HL-60/S4 (cell line): ENCODE results near the gene S100A14.
"Not testable (repeated sequence)": the region's sequence is repeated elsewhere in the genome, so short reads cannot be mapped to it uniquely, and the experiment has no call there.

Source experiments
- in situ Hi-C: fragments of 300-500 bp; cut with MboI; formaldehyde crosslinking; loops from 2 replicates; pipeline ENCODE4 v1.14.3; 2022; ENCODE audit warnings: low sequenced_read_pairs

S100A14 gene

DNA sequence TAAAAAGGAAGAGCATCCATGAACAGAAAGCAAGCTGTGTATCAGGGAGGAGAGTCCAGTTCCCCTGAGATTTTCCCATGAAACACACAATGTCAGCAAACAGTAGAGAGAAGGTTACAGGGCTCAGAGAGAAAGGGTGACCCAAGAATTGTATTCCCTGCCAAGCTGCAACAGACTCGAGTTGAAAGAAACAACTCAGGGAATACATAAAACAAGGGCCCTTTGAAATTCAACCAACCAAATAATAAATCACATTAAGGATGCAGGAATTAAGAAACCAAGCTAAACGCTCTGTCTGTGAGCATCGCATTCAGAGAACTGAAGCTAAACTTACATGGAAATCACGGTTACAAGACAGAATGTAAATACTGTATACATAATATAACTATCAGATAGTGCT is 23.4 kb downstream of the S100A14 start:
- in situ Hi-C loops: no loop called here

DNA sequence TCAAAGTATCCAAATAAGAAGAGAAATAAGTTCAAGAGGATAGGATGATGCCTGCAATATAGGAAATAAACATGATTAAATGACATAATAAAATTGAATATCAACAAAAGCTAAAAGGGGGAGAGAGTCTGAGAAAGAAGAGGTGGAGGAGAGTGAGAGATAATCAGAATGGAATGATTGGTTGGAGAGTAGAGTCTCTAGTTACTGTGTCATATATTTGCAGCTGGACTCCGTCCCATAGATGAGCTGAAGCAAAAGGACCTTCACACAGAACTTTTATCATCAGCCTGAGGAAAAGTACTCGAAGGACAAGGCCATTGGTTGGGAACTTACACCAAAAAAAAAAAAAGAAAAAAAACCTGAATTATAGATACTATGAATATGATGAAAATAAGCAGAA is 27.6 kb downstream of the S100A14 start:
- in situ Hi-C loops: no loop called here

DNA sequence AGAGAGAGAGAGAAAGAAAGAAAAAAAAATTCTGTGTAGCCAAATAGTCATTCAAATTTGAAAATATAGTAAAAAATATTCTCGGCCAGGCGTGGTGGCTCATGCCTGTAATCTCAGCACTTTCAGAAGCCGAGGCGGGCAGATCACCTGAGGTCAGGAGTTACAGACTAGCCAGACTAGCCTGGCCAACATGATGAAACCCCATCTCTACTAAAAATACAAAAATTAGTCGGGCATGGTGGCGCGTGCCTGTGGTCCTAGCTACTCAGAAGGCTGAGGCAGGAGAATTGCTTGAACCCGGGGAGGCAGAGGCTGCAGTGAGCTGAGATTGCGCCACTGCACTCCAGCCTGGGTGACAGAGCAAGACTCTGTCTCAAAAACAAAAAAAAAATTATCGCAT is 28.1 kb downstream of the S100A14 start:
- in situ Hi-C loops: not testable (repeated sequence)

DNA sequence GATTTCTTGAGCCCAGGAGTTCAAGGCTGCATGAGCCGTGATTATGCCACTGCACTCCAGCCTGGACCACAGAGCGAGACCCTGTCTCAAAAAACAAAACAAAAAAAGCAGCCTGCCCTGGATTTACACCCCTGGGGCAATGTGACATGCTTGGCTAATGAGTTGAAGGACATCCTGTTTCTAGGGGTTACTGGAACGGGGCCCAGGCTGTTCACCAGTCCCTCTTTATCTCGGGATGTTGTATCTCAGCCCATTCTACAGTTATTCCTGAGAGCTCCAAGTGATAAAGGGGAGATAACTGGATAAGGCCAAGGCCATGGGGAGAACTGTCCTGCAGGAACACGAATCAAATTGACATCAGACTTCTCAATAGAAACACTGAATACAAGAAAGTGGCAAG is 28.8 kb downstream of the S100A14 start:
- in situ Hi-C loops: no loop called here

DNA sequence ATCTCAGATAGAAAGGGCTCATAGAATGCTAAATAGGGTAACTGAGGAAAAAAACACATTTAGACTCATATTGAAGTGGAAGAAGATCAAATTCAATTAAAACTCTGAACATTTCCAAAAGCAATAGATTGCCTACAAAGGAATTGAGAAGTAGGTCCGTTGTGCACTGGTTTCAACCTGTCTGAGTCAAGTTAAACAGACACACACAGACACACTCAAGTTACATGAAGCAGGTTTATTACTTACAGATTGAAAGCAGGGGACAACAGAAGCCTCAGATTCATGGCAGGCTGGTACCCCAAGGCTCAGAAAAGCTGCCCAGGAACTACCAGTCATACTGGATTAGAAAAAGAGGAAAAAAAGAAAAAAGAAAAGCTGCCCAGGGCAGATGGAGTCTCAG is 29.8 kb downstream of the S100A14 start:
- in situ Hi-C loops: no loop called here

DNA sequence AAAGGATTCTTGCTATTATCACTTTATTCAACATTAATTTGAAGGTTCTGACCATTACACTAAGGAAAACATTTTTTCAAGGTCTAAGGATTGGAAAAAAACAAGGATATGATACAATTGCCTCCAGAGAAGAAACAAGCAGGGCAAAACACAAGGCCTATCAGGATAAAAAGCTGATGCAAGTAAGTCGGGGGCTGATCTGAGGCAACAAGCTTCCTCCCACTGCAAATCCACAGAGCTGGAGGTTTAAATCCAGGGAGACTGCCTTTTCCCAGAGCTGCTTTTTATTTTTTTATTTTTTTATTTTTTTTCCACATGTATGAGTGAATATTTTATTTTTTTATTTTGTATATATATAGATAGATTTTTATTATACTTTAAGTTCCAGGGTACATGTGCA is 31.1 kb downstream of the S100A14 start:
- in situ Hi-C loops: no loop called here

DNA sequence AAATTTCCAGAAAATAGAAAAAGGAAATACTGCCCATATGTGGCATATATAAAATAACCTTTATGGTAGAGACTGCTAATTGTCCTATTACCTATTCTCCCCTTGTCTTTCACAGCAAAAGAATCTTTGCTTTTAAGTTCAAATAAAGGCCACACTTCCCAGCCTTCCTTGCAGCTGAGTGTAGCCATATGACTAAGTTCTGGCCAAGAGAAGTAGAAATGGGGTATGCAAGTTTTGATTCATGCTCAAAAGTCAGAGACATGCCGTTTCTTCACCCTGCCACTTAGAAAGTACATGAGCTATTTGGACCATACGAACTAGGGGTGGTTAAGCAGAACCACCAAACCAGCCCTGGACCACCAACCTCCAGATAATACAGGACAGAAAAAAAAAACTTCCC is 32.1 kb downstream of the S100A14 start:
- in situ Hi-C loops: no loop called here

DNA sequence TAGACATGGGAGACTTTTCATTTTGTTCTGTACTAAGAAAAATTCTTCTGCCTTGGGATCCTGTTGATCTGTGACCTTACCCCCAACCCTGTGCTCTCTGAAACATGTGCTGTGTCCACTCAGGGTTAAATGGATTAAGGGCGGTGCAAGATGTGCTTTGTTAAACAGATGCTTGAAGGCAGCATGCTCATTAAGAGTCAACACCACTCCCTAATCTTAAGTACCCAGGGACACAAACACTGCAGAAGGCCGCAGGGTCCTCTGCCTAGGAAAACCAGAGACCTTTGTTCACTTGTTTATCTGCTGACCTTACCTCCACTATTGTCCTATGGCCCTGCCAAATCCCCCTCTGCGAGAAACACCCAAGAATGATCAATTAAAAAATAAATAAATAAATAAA is 32.6 kb downstream of the S100A14 start:
- in situ Hi-C loops: not testable (repeated sequence)

DNA sequence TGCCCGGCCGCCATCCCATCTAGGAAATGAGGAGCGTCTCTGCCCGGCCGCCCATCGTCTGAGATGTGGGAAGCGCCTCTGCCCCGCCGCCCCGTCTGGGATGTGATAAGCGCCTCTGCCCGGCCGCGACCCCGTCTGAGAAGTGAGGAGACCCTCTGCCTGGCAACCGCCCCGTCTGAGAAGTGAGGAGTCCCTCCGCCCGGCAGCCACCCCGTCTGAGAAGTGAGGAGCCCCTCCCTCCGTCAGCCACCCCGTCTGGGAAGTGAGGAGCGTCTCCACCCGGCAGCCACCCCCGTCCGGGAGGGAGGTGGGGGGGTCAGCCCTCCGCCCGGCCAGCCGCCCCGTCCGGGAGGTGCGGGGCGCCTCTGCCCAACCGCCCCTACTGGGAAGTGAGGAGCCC is 33.3 kb downstream of the S100A14 start:
- in situ Hi-C loops: not testable (repeated sequence)

DNA sequence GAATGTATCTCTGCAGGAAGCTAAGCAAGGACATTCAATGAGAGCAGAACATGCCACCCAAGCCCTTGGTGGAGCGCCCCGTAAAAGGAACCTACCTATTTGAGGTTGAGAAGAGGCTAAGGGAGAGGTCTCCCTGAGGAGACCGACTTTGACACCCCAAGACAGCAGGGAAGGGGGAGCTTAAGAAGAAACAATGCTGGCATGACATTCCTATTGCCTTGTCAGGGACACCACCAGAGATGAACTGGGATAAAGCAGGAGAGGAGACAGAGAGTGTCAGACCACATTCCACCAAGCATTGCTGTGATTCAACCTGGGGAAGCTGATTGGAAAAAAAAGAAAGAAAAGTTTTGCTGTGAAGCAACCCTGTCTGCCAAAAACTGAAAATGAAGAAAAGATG is 37.2 kb downstream of the S100A14 start:
- in situ Hi-C loops: loop anchor here (10.0 kb wide), 1 partner anchor 46 kb away; the partner anchor contains the start of genes S100A1 and S100A13

DNA sequence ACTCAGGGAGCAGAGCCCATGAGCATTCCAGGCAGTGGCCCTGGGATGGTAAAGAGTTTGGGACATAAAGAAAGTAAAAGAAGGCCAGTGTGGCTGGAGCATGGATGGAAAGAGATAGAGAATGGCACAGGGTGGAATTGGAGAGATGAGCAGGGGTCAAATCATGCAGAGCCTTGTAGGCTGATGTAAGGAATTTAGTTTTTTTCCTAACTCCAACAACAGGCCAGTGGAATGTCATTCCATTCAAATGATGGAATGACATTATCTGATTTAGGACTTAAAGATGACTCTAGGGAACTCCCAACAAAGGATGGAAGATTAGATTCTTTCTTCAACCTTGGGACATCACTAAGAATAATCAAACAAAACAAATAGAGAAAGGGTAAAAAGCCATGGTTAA is 37.6 kb downstream of the S100A14 start:
- in situ Hi-C loops: loop anchor here (10.0 kb wide), 1 partner anchor 46 kb away; the partner anchor contains the start of genes S100A1 and S100A13

DNA sequence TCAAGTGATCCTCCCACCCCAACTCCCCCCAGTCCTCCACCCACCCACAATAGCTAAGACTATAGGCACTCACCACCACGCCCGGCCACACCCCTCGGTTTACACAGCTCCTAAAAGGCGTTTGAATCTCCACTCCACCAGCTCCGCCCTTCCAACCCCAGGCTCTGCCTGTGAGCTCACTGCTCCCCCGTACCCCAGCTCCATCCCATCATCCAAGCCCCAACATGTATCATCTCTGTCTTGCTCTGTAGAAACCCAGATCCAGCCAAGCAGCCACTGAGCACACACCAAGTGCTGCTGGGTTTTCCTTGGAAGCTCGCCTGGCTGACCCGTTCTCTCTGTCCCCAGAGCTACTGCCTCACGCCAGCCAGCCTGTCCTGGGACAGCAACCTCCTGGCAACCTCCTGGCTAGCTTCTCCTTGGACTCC is 38.5 kb downstream of the S100A14 start:
- in situ Hi-C loops: loop anchor here (10.0 kb wide), 1 partner anchor 47 kb away; the partner anchor contains the start of genes S100A1 and S100A13

DNA sequence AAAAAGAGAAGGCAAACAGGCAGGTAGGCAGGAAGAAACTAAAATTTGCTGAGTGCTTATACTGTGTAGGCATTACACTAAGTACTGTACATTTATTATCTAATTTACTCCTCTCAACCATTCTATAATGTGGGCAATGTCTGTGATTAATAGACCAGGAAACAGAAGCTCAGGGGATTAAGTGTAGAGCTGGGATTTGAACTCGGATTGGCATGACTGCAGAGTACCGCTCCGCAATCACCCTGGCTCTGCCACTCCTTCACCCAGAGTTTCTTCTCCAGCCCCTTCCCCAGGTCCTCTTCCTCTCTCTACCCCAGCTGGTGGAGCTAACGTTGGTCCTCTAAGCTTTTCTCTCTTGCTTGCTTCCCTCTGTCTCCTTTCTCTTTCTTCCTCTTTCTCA is 39.0 kb downstream of the S100A14 start:
- in situ Hi-C loops: loop anchor here (10.0 kb wide), 1 partner anchor 48 kb away; the partner anchor contains the start of genes S100A1 and S100A13

DNA sequence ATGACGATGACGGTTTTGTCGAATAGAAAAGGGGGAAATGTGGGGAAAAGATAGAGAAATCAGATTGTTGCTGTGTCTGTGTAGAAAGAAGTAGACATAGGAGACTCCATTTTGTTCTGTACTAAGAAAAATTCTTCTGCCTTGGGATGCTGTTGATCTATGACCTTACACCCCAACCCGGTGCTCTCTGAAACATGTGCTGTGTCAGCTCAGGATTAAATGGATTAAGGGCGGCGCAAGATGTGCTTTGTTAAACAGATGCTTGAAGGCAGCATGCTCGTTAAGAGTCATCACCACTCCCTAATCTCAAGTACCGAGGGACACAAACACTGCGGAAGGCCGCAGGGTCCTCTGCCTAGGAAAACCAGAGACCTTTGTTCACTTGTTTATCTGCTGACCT is 40.6 kb downstream of the S100A14 start:
- in situ Hi-C loops: loop anchor here (10.0 kb wide), 1 partner anchor 49 kb away; the partner anchor contains the start of genes S100A1 and S100A13

DNA sequence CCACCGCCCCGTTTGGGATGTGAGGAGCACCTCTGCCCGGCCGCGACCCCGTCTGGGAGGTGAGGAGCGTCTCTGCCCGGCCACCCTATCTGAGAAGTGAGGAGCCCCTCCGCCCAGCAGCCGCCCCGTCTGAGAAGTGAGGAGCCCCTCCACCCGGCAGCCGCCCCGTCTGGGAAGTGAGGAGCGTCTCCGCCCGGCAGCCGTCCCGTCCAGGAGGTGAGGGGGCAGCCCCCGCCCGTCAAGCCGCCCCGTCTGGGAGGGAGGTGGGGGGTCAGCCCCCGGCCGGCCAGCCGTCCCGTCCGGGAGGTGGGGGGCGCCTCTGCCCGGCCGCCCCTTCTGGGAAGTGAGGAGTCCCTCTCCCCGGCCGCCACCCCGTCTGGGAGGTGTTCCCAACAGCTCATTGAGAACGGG is 41.0 kb downstream of the S100A14 start:
- in situ Hi-C loops: loop anchor here (10.0 kb wide), 1 partner anchor 50 kb away; the partner anchor contains the start of genes S100A1 and S100A13

DNA sequence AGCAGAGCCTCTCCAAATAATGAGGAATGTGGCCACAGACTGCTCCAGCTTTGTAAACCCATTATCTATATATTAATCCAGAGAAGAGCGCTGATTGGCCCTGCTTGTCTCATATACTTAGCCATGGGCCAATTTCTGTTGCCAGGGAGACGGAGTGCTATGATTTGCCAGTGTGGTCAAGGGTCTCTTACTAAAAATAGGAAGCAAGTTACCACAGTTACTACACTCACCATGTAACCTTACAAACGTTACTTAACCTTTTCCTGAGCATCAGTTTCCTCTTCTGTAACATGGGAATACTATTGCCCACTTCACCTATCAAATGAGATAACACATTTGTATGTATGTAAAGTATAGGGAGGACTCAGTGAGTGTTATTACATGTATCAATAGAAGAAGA is 42.8 kb downstream of the S100A14 start:
- in situ Hi-C loops: loop anchor here (10.0 kb wide), 1 partner anchor 51 kb away; the partner anchor contains the start of genes S100A1 and S100A13

DNA sequence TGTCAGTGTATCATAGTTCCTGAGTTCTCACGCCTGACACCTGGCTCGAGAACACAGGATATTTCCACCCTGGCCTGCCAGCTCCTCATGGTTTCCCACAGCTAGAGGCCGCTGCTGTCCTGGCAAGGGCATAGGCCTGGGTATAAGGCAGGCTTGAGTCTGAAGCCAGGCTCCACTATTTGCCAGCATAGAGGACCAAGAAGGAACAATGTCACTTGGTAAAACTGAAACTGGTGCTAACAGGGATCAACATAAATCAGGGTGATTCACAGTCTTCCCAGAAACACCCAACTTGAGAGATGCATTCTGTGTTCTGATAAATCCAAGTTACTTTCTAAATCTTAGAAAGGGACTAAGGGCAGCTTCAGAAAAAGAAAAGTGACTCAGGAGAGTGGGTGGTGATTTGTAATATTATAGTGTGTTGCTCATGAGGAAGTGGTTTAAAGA is 43.5 kb downstream of the S100A14 start:
- in situ Hi-C loops: loop anchor here (10.0 kb wide), 1 partner anchor 52 kb away; the partner anchor contains the start of genes S100A1 and S100A13

DNA sequence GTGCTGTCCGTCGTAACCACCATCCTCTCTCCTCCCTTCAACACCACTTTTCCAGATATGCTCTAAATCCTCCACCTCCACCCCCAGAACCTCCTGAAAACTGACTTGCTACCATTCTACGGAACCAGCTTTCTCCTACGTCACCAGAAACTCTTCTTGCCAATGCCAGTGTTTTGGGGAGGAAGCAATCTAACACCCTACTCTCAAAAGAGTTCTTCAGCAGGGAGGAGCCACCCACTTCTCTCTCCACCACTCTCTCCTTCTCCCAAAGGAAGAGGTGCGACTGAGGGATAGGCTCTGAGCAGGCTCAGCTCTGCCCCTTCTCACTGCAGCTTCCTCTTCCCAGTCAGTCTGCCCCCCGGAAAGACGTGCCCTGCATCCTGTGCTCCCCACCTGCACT is 44.4 kb downstream of the S100A14 start:
- in situ Hi-C loops: loop anchor here (10.0 kb wide), 1 partner anchor 53 kb away; the partner anchor contains the start of genes S100A1 and S100A13

DNA sequence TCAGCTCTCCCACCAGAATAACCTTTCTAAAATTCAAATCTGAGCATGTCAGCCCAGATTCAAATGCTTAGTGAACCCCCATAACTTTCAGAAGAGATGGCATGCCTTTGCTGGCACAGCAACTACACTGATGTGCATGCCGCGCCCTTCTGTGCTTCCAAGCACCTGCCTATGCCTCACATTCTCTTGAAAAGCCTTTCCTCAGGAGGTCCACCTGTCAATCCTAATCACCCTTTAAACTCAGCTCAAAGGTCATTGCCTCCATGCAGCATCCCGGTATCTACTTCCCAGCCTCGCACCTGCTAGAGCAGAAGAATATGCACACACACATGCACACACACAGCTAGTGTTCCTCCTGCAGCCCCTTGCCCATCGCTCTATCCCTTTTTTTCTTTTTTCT is 45.3 kb downstream of the S100A14 start:
- in situ Hi-C loops: loop anchor here (10.0 kb wide), 1 partner anchor 54 kb away; the partner anchor contains the start of genes S100A1 and S100A13

DNA sequence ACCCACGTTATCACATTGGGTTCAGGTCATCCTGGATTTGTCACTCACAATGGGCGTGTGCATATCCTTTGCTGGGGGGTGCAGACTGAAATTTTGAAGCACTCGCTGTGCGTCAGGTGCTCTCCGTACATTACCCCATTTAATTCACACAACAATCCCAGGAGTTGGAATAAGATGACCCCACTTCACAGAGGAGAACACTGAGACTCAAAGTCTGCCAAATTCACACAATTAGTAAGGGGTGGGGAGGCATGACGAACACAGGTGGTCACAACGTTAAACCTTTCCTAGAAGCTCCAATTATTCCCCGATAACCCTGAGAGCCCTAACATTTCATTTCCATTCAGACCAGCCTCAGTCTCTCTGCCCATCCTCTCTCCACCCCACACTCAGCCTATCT is 46.7 kb downstream of the S100A14 start:
- in situ Hi-C loops: loop anchor here (5.0 to 10.0 kb wide), 2 partner anchors 37 to 55 kb away; no protein-coding TSS in a partner anchor

DNA sequence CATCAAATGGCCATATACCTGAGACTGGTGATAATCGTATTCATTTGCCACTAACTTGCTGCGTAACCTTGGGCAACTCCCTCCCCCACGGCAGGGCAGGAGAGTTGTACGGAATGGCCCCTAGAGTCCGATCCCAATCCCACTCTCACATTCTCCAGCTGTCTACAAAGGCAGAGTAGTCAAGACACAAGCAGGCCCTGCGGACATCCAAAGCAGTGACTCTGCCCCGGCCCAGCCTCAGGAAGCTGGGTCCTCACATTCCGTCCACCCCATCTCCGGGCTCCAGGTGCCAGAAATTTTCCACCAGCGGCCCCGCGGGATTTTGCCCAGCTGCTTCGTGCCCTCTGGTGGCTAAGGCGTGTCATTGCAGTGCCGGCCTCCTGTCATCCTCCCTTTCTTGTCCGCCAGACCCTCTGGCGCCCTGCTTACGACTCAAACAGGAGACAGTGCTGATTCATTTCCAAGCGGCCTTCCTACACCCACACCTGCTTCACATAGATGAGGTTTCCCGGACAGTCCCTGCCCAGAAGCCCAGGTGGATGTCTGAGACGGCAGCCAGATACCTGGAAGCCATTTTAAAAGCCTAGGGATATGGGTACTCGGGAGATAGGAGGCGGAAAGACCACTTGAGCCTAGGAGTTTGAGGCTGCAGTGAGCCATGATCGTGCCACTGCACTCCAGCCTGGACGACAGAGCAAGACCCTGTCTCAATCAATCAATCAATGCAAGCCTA is 47.6 kb downstream of the S100A14 start:
- in situ Hi-C loops: loop anchor here (5.0 to 10.0 kb wide), 2 partner anchors 36 to 54 kb away; no protein-coding TSS in a partner anchor
